Colon (tissue), 2 donors: ENCODE results near the gene ZSWIM3.

Source experiments
- FAIRE-seq: peaks from 2 replicates; lab custom pipeline; 2012; peaks lifted over from hg19 to GRCh38; lab: Jason Lieb, UNC
- donor health status: control.
- donor health status: control.

ZSWIM3 gene

GRCh38 chr20:45910670-45911485 lies 53.5 kb downstream of the ZSWIM3 start:
- FAIRE-seq, result no peak

GRCh38 chr20:45911486-45912343 lies 54.3 kb downstream of the ZSWIM3 start, which contains the start of gene PLTP:
TSS of gene PLTP (minus strand) at chr20:45912155. CDS start at chr20:45911452, 703 bp downstream.
- no peak for FAIRE-seq

- FAIRE-seq, result no peak
Observed at GRCh38 chr20:45912344-45912682, 54.9 kb downstream of the ZSWIM3 start.

GRCh38 chr20:45913116-45913515 lies 55.7 kb downstream of the ZSWIM3 start:
- FAIRE-seq, result no peak

- FAIRE-seq, result no peak
Observed at GRCh38 chr20:45917790-45918141, 60.4 kb downstream of the ZSWIM3 start.

- no peak for FAIRE-seq
Observed at GRCh38 chr20:45918182-45918737, 60.8 kb downstream of the ZSWIM3 start.

GRCh38 chr20:45918779-45919537 lies 61.5 kb downstream of the ZSWIM3 start:
- no peak for FAIRE-seq

GRCh38 chr20:45919542-45920399 lies 62.4 kb downstream of the ZSWIM3 start:
- FAIRE-seq, result no peak

- FAIRE-seq, result no peak
Observed at GRCh38 chr20:45920462-45921336, 63.3 kb downstream of the ZSWIM3 start.

GRCh38 chr20:45921337-45922189 lies 64.1 kb downstream of the ZSWIM3 start:
- no peak for FAIRE-seq

GRCh38 chr20:45924391-45925261 lies 67.2 kb downstream of the ZSWIM3 start:
- no peak for FAIRE-seq

- no peak for FAIRE-seq
Observed at GRCh38 chr20:45925821-45926506, 68.5 kb downstream of the ZSWIM3 start.

GRCh38 chr20:45926731-45927070 lies 69.3 kb downstream of the ZSWIM3 start:
- FAIRE-seq, result no peak

- FAIRE-seq, result no peak
Observed at GRCh38 chr20:45927071-45927878, 69.9 kb downstream of the ZSWIM3 start.
